K562 (cell line): ENCODE measurements around the gene CD300A.

ENCODE experiments used
- SMAD3 ChIP-seq: fragments of 450-650 bp; formaldehyde crosslinking; conservative IDR thresholded peaks from 2 replicates; pipeline ENCODE4 v1.4.0; 2020; ENCODE audit warnings: mild to moderate bottlenecking
- SMC3 ChIP-seq: conservative IDR thresholded peaks from 2 replicates; pipeline ENCODE4 v1.6.1; 2011; ENCODE audit warnings: low read depth, low read length, improper control_type of control experiment; ENCODE audit not compliant: insufficient read depth
- TAF1 ChIP-seq: IDR thresholded peaks from 2 replicates; pipeline ENCODE4 v1.6.1; 2011; ENCODE audit warnings: mild to moderate bottlenecking, low read length, moderate library complexity; ENCODE audit not compliant: insufficient read depth, control insufficient read depth, severe bottlenecking; ENCODE audit errors: extremely low read depth

DNA sequence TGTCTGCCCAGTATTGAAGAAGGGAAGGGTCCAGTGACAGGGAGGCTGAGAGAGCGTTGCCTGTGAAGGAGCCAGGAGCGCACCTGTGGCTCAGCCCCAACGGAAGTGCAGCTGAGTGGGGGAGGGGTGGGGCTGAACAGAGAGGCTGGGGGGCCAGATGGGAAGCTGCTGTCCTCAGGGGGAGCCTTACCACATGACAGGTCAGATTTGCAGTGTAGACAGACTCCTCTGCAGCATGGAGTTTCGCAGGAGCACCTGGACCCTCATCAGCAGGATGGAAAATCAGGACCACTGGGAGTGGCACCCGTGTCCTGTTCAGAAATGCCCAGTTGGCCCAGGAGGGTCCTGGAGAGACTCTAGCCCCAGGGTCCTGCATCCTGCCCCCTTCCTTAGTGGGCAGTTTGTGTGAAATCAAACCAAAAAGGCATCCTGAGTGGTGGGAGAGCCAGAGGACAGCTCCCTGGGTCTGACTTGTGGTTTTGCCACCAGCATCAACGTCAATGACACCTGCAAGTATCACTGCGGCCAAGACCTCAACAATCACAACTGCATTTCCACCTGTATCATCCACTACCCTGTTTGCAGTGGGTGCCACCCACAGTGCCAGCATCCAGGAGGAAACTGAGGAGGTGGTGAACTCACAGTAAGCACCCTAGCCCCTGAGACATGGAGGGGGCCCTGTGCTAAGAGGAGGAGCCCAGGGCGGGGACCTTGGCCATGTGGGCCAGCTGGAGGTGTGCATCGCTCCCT is 7.8 kb downstream of the CD300A start:
- TF ChIP-seq SMC3 (no peak), TAF1 (no peak), SMAD3 (CRISPR knock-in tag) (no peak)
